GM18907 (cell line): ENCODE results near the gene DNAJC5.
"Not testable (repeated sequence)": the region's sequence is repeated elsewhere in the genome, so short reads cannot be mapped to it uniquely, and the experiment has no call there.

ENCODE experiments used
- ATAC-seq: cut with Tn5 transposase; IDR thresholded peaks from one replicate; pipeline ENCODE4 v1.9.1; 2021; ENCODE audit warnings: mild to moderate bottlenecking, moderate library complexity; ENCODE audit not compliant: unreplicated experiment

DNAJC5 gene

DNA sequence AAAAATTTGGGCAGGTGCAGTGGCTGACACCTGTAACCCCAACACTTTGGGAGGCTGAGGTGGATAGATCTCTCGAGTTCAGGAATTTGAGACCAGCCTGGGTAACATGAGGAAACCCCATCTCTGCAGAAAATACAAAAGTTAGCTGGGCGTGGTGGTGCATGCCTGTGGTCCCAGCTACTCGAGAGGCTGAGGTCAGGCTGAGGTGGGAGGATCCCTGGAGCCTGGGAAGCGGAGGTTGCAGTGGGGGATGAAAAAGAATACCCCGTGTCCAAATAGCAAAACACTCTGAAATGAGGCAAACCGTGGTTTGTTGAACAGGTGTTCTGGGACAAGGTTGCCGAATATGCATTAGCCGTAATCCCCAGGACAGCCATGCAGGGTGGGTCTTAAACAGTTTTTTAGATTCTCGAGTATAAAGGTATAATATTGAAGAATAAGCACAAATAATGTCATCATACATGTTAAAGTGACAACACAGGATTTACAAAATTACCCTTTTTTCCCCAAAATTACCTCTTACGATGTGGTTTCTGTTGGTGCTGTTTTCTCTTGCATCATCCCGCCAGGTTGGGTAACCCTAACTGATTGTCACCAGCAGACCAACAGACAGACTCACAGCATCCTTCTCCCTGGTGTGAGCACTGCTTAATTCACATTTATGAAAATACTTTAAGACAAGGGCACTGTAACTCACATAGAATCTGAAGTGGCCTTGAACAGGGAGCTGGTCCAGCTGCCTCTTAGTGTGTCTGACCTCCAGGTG lies 9.1 kb downstream of the DNAJC5 start:
- ATAC-seq: no peak

DNA sequence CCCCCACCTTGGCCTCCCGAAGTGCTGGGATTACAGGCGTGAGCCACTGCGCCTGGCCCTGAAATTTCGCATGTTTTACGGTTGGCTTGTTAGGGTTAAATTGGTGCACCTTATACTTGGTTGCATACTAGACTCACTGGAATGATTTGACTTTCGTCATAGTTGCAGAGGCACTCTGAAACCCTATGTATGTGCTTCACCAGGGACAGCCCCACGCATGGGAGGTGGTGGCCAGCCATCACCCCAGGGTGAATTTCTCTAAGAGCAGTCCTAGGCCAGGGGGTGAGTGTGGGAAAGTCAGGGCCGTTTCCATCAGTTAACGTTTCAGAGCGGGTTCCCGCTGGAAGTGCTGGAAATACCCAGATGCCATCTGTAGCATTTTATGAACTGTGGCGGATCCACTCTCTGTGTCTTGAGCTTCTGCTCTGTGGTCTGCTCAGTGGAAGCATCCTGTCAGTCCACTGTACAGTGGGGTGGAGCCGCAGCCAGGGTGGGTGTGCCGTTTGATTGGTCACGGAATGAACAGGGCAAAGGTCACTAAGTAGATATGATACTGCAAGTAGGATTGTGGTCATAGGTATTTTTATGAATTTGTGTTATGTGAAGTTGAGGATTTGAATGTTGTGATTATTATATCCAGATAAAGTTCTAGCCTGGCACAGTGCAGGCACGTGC lies 13.2 kb downstream of the DNAJC5 start:
- ATAC-seq: no peak

DNA sequence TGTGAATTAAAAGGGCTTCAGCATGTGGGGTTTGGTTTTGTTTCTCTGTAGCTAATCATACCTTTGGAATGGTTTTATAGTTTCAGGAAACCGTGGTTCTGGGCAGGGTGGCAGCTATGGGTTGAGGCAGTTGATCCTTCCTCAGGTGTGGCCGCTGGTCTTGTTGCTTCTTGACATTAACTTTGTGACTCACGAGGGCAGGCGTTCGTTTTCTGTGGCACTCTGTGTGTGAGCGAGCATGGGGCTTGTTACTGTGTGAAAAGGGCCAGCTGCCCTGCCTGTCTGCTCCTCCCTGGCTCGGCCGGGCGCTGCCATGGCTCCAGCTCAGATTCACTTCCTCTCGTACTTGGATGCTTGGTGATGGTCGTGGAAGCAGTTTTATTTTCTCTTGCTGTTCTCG lies 16.2 kb downstream of the DNAJC5 start:
- no peak for ATAC-seq

DNA sequence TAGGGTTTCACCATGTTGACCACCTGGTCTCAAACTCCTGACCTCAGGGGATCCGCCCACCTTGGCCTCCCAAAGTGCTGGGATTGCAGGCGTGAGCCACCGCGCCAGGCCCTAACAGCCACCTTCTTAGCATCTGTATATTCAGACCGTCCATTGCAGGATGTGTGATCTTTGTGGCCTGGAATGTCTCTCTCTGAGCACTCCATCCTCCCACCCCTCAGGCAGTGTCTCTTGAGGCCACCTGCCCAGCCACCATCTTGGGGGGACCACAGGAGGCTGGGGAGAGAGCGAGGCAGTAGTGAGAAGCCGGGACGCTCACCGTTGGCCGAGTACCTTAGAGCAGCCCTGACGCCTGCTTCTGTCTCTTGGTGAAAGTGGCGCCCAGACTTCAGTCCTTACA lies 18.8 kb downstream of the DNAJC5 start:
- ATAC-seq: no peak

DNA sequence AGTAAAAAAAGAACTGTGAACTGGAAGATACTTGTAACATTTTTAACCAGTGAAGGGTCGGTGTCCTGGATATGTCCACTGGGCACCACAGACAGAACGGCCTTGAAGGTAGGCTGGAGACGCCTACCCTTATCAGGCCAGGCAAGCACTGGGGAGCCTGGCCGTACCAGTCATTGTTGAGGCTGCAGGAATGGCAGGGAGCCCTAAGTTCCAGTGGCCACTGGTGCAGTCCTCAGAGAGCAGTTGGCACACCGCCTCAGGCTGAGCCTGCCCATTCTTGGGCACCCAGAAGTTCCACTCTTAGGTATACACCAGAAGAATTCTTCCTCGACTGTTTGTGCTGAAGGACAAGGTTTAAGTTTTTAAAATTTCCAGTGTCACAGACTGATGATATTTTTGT lies 20.5 kb downstream of the DNAJC5 start:
- ATAC-seq: no peak

DNA sequence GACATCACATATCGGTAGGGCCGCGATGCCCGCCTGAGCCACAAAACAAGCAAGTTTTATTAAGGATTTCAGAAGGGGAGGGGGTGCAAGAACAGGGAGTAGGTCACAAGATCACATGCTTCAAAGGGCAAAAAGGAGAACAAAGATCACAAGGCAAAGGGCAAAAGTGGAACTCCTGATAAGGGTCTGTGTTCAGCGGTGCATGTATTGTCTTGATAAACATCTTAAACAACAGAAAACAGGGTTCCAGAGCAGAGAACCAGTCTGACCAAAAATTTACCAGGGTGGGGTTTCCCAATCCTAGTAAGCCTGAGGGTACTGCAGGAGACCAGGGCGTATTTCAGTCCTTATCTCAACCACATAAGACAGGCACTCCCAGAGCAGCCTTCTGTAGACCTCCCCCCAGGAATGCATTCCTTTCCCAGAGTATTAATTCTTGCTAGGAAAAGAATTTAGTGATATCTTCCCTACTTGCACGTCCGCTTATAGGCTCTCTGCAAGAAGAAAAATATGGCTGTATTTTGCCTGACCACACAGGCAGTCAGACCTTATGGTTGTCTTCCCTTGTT lies 21.5 kb downstream of the DNAJC5 start:
- ATAC-seq: not testable (repeated sequence)

DNA sequence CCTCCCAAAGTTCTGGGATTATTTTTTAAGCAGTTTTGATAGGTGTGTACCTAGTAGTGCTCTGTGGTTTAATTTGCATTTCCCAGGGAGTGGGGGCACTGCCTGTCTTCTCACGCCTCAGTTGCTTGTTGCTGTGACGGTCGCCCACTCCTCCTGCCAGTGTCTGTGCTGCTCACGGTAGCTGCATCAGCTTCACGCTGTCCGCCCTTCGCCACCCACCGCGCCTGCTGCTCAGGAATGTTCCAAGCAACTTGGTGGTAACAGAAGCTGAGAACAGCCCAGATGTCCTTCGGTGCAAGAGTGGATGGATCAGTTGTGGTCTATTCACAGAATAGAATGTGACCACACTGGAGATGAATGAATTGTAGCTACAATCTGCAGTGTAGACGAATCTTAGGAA lies 22.9 kb downstream of the DNAJC5 start:
- ATAC-seq: no peak

DNA sequence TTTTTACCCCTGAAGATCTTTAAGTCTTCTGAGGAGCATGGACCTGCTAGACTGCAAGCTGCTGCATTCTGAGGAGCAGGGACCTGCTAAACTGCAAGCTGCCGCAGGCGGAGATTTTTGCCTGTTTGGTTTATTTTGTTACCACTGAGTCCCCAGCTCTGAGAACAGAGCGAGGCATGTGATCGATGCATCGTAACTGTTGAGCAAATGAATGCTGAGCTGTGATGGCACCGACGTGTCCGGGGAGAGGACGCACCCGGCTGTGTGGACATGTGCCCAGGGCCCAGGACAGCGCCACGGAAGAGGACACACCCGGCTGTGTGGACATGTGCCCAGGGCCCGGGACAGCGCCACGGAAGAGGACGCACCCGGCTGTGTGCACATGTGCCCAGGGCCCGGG lies 24.2 kb downstream of the DNAJC5 start:
- no peak for ATAC-seq

DNA sequence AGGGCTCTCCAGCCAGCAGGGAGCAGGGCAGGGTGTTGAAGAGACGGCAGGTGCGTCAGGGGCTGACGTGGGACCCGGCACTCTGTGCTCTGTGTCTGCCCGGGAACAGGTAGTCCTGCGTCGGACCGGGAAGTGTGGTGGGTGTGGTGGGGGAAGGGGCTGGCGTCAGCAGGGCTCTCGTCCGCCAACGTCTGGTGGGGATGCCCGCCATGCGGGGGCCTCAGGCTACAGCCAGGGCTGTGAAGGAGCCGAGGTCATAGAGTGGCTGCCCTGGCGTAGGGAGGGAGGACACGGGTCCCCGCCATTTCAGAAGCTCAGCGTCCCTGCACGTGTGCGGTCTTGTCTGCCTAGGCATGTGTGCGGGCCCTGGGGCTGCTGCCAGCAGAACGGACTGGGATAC lies 25.3 kb downstream of the DNAJC5 start:
- no peak for ATAC-seq

DNA sequence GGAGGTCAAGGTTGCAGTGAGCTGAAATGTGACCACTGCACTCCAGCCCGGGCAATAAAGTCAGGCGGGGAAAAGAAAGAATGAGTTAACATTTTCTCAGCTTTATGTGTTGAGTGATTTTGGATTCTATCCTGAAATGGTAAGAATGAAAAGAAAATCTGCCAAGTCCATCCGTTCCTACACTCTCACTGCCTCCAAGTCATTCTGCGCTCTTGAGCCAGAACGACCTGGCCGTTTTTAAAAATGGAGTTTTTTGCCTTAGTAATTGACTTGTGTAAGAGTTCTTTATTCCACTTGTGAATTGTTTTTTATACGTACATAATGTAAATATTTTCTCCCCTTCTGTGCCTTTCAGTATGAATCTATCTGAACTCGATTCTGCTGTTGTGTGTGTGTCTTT lies 28.7 kb downstream of the DNAJC5 start:
- no peak for ATAC-seq

DNA sequence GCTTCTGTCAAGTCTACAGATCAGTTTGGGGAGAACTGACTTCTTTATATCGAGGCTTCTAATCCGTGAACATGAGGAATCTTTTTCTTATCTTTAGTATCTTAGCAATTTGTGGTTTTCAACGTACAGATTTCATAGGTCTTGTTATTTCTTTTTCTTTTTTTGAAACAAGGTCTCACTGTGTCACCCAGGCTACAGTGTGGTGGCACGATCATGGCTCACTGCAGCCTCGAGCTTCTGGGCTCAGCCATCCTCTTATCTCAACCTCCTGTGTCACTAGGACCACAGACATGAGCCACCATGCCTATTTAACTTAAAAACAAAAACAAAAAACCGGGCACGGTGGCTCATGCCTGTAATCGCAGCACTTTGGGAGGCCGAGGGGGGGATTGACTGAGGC lies 29.3 kb downstream of the DNAJC5 start:
- no peak for ATAC-seq

DNA sequence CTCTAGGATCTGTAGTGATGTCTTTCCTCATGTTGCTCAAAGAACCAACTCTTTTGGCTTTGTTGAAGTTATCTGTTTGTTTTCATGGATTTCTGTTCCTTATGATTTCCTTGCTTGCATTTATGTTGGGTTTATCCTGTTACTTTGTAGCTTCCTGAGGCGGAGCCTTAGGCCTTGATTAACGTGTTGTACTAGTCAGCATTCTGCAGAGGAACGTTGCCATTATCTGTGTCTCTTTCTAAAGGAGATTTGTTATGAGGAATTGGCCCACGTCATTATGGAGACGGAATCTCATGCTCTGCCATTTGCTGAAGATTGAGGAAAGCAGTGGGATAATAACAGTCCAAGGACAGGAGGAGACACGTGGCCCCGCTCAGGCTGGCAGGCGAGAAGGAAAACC lies 31.4 kb downstream of the DNAJC5 start:
- ATAC-seq: no peak

DNA sequence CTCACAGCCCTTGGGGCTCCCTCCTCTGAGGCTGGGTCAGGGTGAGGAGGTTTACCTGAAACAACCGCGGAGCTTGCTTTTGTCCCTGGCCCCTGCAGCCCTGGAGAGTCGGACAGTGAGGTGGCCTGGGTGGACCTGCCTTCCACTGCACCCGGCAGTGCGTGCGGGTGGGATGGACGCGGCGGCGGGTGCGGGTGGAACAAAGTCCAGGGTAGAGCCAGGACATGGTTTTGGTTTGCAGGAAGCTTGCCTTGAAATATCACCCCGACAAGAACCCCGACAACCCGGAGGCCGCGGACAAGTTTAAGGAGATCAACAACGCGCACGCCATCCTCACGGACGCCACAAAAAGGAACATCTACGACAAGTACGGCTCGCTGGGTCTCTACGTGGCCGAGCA lies 34.1 kb downstream of the DNAJC5 start:
- ATAC-seq: no peak

DNA sequence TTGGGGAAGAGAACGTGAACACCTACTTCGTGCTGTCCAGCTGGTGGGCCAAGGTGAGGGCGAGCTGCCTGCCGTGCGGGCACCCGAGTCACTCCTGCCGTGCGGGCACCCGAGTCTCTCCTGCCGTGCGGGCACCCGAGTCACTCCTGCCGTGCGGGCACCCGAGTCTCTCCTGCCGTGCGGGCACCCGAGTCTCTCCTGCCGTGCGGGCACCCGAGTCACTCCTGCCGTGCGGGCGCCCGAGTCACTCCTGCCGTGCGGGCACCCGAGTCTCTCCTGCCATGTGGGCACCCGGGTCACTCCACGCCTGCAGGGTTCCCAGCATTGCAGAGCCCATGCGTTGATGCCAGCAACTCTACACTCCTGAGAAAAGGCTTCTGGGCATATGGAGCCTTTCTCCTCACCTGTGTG lies 34.6 kb downstream of the DNAJC5 start:
- ATAC-seq: not testable (repeated sequence)

DNA sequence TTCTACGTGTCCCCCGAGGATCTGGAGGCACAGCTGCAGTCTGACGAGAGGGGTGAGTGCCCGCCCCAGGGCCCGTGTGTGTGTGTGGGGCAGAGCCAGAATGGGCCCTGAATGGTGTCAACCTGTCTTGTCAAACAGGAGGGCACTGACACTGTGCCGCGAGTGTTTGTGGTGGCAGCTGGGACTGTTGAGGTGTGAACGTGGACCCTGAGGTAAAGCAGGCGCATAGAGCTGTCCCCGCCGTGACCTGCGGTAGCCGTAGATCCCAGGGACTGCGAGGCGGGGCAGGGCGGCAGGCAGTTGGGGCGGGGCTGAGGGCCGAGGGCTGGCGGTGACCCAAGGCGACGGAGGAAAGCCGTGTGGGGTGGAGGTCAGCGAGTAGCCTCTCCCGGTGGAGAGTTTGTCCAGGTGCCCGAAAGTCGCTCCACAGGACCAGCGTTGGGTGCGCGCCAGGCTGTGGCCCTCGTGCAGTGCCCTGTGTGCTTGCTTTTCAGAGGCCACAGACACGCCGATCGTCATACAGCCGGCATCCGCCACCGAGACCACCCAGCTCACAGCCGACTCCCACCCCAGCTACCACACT lies 36.1 kb downstream of the DNAJC5 start:
- no peak for ATAC-seq

DNA sequence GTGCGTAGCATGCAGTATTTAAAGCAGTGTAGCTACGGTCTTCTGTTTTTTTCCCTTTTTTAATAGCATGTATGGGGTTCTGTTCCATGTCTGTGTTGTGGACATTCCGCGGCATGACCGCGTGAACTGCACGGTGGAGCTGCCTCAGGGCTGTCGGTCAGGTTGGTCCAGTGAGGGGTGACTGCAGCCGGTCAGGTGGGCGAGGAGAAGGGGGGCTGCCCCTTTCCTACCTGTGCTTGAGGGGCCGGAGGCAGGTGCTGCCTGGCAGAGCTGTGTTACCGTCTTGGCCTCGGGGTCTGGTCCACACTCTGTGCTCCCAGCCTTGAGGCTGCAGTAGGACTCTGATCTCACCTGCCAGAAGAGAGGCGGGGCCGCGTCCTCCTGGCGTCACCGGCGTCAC lies 36.8 kb downstream of the DNAJC5 start:
- no peak for ATAC-seq

DNA sequence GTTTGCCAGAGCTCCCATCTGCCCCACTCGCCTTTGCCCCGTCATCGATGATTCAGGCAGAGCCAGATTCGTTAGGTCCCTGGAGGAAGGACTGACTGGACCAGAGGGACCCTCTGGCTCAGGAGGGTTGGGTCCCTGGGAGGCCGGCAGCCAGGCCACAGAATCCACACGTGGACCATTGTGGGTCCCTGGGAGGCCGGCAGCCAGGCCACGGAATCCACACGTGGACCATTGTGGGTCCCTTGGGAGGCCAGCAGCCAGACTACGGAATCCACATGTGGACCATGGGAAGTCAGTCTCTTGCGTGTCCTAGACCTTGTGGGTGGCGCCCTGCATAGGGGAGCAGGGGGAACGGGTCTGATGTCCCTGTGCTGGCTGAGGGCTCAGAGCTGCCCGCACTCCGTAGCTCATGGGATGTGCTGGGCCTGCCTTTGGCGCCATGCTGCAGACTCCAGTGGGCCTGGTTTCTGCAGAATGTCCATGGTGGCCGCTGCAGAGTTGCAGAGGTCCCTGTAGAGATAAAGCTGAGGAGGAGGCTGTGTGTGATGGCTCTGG lies 37.8 kb downstream of the DNAJC5 start:
- ATAC-seq: no peak

DNA sequence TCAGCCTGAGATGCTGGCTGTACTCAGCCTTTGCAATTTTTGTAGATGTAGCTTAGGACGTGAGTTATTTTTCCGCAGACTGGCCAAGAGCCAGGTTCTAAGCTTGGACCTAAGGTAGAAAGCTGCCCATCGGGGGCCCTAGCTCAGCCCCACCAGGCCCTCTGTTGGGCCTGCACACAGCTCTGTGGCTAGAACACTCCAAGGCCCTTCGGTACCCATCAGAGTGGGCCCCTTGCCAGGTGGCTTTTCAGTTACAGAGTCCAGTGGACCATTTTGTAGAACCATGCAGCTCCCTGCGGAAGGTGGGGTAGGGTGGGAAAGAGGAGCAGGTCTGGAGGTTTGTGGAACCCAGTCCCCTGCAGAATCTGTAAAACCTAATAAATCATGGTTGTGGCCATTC lies 38.7 kb downstream of the DNAJC5 start:
- no peak for ATAC-seq

DNA sequence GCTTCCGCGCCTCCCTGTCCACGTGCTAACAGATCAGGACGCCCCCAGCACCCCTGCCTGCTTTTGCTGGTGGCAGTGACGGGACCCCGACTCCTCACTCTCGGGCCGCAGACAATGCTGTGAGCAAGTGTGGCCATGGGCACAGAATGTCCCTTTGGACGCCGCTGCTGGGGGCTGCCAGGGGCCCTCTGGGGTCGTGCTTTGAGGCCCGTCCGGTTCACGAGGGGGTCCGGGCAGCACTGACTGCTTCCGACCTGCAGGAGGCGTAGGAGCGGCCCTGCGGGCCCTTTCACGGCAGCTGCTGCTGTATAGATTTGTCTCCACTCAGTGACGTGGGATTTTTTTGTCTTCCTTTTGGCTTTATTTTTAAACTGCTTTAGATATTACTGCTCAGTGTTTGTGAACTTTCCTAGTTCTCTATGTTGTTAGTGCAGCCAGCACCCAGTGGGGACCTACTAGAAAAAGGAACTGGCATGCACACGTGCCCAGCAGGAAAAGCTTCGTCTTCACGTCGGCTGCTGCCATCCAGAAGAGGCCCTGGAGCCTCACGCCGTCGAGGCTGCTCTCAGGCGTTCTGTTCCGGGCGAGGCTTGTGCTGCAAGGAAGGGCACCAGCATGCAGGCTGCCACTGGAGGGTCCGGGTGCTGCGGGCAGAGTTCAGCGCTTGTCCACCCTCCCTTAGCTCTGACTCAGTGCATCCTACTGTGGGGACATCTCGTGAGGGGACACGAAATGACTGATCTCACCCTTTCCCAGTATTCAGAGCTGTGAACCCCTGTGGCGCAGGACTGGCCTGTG lies 39.5 kb downstream of the DNAJC5 start:
- no peak for ATAC-seq

DNA sequence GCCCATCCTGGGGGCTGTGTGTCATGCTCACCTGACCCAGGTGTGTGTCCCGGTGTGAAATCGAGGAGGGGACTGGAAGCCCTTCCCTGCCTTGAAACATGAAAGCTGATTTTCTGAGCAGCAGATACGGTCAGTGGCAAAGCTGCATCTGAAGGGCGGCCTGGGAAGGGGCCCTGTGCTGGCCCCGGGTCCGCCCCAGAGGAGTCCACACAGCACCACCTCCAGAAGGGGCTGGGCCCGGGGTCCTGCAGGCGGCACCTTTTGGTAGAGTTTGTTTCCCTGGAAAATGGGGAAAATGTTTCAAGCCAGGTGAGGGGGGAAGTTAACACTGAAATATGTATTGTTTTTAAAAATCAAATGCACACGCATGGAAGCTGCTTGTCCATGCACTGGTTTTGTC lies 40.5 kb downstream of the DNAJC5 start:
- ATAC-seq: no peak

DNA sequence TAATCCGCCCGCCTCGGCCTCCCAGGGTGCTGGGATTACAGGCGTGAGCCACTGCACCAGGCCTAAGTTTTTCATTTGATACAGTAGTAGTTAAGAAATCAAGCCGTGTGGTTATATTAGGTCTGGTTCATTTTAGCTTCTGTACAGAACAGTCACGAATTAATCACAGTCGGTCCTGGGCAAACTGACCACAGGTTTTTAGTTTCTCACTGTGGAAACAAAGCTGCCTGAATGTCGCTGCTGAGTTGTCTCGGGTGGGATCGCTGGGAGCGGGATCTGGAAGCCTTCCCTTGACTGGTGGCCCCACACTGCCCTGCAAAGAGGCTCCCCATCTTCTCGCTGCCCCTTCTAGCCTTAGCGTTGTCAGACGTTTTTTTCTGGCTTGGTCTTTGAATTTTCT lies 42.7 kb downstream of the DNAJC5 start:
- ATAC-seq: no peak
